ENCODE measurements around the gene PKM.

The PKM gene

DNA sequence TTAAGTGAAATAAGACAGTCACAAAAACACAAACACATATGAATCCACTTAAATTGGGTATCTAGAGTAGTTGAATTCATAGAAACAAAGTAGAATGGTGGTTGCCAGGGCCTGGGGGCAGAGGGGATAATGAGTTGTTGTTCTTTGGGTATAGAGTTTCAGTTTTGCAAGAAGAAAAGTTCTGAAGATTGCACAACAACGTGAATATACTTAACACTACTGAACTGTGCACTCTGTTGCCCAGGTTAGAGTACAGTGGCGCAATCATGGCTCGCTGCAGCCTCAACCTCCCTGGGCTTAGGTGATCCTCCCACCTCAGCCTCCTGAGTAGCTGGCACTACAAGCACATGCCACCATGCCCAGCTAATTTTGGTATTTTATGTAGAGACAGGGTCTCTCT lies 48.3 kb downstream of the PKM start:
- H3K4me3 ChIP-seq (ENCODE audit: low read depth, low read length) = no peak overlapping the region
- TF ChIP-seq CTCF (IDR thresholded peaks at IDR 0.05; ENCODE audit: low read depth, low read length) = no peak

DNA sequence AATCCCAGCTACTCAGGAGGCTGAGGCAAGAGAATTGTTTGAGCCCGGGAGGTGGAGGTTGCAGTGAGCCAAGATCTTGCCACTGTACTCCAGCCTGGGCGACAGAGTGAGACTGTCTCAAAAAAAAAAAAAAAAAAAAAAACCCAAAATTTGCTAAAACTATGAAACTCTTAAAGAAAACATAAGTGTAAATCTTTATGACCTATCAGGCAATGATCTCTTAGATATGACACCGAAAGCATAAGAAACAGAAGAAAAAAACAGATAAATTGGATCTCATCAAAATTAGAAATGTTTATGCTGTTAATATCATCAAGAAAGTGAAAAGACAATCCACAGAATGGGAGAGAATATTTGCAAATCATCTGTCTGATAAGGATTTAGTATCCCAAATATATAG lies 48.7 kb downstream of the PKM start:
- no peak overlapping the region for H3K4me3 ChIP-seq (ENCODE audit: low read depth, low read length)
- no peak for TF ChIP-seq CTCF (IDR thresholded peaks at IDR 0.05; ENCODE audit: low read depth, low read length)

DNA sequence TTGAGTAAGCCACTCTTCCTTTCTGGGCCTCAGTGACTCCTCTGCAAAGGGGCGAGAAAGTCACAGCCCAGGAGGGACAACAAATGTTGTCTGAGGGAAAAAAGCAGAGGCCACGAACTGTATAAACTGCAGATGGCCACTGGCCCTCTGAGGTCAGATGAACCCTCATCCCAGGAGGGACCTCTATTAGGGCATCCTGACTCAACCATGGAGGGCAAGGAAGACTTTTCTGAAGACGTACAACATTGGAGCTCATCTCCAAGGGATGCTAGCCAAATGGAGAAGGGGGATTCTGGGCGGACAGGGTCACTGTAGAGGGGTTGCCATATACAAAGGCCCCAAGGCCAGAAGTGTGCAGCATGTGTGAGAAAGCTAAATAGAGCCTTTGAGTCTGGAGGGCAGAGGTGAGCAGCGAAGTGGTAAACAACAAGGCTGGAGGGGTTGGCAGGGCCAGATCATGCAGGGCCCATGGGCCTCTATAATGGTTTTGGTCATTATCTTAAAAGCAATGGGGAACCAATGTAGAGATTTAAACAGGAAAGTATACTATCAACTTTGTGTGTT lies 50.1 kb downstream of the PKM start:
- TF ChIP-seq CTCF (IDR thresholded peaks at IDR 0.05; ENCODE audit: low read depth, low read length) = no peak
- no peak overlapping the region for H3K4me3 ChIP-seq (ENCODE audit: low read depth, low read length)

GRCh38 chr15:72179950-72180581 lies 50.9 kb downstream of the PKM start:
- TF ChIP-seq CTCF (IDR thresholded peaks at IDR 0.05; ENCODE audit: low read depth, low read length) = no peak

GRCh38 chr15:72178976-72179585 lies 51.9 kb downstream of the PKM start:
- no peak for TF ChIP-seq CTCF (IDR thresholded peaks at IDR 0.05; ENCODE audit: low read depth, low read length)
- no peak overlapping the region for H3K4me3 ChIP-seq (ENCODE audit: low read depth, low read length)

More at GRCh38 chr15:72179950-72180581, 50.9 kb downstream of the PKM start:
- H3K4me3 ChIP-seq (ENCODE audit: low read depth, low read length) = no peak overlapping the region

DNA sequence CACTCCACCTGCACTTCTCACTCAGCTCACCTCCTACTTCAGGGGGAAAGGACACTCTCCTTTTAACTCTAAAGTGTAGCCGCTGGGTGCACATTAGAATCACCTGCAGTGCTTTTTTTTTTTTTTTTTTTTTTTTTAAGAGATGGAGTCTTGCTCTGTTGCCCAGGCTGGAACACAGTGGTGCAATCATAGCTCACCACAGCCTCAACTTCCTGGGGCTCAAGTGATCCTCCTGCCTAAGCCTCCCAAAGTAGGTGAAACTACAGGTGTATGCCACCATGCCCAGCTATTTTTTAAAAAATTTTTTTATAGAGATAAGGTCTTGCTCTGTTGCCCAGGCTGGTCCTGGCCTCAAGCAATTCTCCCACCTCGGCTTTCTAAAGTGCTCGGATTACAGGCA lies 54.2 kb downstream of the PKM start:
- H3K4me3 ChIP-seq (ENCODE audit: low read depth, low read length) = no peak overlapping the region
- no peak for TF ChIP-seq CTCF (IDR thresholded peaks at IDR 0.05; ENCODE audit: low read depth, low read length)

- TF ChIP-seq CTCF (IDR thresholded peaks at IDR 0.05; ENCODE audit: low read depth, low read length) = no peak
- H3K4me3 ChIP-seq (ENCODE audit: low read depth, low read length) = no peak overlapping the region
Measured at GRCh38 chr15:72176159-72176558, 54.8 kb downstream of the PKM start.
